RKO (cell line): ENCODE measurements around the gene CAPS.

Experiments used
- DNase-seq: peaks from one replicate; pipeline ENCODE4 v3.0.0-alpha.2; 2016; ENCODE audit warnings: low spot score

CAPS gene

DNA sequence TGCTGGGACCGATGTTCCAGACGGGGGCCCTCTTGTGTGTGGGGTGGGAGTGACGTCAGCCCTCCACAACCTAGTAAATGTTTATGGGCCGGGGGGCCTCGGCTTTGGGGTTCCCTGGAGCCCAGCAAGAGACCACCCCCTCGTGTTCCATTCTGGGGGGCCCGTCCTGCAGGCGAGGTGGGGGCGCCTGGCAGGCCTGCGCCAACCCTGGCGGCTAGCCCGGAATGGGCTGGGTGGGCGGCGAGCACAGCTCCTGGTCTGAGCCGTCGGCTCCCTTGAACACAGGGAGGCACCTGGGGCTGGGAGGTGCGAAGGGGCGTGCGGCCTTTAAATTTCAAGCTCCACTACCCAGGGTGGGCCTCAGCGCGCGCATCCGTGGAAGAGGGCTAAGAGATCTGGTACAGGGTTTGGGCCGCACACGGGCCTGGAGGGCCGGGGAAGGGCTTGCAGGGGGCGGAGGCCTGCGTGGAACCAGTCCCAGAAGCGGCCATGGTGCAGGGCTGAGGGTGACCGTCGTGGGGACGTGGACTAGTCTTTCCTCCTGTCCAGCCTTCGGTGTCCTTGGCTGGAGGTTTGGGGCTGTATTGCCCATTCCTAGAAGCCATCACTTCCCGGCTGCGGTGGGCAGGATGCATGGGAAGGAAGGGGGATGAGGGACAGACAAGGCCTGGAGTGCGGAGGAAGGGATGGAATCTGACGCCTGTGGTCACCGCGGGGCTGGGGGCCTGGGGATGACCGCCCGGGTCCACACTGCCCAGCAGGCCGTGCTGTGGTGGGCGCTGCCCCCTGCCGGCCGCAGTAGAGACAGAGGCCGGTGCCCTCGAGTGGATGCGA, 21.9 kb upstream of the CAPS start:
- no peak for DNase-seq

DNA sequence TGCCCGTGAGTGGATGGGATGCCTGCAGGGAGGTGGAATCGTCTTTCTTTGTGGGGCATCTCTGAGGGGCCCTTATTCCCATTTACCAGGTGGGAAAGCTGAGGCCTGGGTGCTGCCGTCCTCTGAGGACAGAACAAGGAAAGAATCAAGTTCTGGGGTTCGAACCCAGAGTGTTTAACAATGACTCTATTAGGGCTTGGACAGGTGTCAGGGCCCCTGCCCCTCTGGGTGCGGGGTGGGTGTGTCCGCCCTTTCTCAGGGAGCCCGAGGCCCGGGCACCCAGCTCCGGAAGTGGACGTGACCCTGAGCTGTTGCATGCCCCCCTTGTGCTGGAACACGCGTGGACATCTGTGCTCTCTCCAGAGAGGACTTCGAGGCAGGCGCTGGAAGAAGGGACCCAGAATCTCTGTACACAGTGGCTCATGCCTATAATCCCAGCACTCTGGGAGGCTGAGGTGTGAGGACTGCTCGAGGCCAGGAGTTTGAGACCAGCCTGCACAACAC, 21.2 kb upstream of the CAPS start:
- no peak for DNase-seq

DNA sequence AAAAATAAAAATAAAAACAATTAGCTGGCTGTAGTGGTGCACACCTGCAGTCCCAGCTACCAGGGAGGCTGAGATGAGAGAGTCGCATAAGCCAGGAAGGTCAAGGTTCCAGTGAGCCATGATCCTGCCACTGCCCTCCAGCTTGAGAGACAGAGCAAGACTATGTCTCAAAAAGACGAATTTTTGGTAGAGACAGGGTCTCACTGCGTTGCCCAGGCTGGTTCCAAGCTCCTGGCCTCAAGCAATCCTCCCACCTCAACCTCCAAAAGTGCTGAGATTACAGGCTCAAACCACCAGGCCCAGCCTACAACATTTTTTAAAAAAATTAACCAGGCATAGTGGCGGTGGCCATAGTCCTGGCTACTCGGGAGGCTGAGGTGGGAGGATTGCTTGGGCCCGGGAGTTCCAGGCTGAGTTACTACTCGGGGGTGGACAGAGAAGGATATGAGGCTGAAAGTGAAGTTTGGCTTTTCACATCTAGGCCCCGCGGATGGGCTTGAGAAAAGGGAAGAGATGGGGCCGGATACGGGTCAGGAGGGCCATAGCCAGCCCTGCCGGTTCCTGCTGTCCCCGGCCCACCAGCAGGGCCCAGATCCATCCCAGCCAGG, 20.7 kb upstream of the CAPS start:
- no peak for DNase-seq

DNA sequence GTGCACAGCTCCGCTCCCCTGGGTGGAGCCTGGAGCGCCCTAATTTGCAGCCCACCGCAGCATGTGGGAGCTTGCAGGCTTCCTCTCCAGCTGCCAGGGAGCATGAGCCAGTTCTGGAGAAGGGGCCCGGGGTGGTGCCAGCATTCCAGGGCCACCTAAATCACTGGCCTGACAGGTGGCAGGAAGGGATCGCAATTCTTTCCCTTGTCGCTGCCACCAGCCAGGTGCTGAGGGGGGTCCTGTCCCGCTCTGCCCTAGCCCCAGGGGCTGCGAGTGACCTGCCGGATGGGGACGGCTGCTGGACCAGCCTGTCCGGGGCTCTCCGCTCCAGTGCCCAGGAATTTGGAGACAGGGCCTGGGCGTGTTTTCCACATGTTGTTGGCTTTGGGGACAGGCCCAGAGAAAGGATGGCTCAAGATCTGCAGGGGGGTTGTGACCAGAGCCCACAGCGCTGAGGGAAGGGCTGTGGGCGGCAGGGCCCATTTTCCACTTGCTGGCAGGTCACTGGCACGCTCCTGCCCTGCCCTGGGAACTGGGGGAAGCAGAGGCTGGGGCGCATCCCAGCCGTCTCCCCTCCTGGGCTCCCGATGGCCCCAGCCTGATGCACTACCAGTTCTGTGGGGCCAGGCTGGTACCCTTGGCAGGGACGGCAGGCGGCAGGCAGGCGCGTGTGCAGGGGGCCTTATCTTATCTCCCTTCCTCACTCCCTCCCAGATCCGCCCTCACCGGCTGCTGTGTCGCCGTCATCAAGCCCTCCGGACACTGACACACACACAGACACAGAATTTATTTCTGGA, 19.9 kb upstream of the CAPS start:
- DNase-seq, result no peak

DNA sequence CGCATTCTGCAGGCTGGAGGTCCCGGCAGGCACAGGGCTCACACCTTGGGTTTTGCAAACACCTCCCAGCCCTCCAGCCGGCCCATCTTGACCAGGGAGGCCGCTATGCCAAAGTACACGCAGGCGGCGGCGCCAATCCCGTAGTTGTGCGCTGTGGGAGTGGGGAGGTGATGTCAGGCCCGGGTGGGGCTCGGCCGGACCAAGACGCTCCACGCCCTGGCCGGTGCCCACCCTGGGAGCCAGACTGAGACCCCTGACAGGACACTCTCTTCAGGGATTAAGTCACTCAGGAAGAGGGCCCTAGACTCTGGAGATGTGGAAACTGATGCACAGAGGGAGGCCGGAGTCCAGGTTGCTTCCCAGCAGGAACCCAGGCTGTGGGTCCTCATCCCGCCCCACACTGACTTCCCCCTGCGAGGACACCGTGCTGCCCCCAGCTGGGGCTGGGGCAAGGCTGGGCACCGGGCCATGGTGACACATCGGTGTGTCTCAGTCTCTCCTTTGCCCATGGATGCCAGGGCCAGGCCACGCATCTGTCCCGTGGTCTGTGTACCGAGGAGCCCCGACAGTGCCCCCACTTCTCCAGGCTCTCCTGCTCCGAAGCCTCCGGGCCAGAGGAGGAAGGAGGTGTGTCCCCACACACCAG, 19.2 kb upstream of the CAPS start:
- no peak for DNase-seq

DNA sequence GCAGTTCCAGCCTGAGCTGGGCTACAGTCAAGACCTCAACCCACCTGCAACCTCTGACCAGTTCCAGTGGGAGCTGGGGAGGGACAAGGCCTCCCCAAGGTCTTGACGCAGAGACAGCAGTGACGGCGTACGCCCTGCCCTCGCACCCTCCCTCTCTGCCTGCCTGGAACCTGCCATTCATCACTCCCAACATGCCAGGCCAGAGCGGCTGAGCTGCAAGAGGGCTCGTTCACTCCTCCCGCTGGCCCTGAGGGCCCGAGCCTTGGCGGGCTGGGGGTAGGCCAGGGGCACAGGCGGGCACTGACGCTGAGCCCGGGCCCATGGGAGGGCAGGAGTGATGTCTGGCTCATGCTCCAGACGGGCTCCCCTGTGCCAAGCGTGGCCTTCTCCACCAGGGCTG, 18.6 kb upstream of the CAPS start:
- no peak for DNase-seq

DNA sequence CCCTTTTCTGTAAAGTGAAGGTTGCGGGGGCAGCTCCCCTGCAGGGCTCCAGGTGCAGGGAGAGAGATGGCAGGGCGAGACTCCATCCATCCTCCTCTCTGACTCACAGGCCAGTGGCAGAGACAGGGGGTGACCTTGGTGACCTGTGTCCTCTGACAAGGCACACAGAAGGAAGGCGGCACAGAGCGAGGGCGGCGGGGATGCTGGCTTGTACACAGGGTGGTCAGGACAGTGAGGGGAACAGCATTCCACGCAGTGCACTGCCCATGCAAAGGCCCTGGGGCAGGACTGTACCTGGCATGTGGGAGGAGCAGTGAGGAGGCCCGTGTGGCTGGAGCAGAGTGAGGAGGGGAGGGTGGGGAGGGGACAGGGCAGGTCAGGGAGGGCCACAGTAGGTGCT, 18.2 kb upstream of the CAPS start:
- no peak for DNase-seq

DNA sequence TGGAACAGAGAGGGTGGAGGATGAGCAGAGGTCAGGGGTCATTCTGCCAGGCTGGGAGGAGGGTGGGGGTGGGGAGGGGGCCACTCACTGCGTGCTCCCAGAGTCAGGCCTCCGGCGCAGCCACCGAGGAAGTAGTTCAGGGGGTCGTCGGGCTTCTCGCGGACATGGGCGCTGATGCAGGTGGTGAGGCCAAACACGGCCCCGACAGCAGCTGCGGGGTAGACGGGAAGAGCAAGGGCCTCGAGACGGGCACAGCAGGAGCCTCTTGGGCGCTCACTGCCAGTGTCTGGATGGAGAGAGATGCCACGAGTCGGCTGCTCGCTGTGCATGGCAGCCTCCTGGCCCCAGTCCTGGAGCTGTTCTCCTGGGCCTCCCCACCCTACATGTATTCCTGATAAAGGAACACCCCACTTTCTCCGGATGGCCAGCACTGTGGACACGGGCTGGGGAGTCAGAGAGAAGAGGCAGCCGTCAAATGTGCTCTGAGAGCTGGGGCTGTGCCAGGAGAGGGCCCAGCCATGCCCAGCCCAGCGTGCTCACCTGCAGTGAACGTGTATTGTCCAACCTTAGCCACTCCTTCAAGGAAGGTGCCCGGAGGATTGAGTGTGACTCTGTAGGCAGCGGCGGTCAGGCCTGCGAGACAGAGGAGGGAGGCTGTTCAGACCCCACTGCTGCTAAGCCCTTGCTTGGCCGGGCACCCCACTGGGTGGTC, 17.5 kb upstream of the CAPS start:
- DNase-seq, result no peak

DNA sequence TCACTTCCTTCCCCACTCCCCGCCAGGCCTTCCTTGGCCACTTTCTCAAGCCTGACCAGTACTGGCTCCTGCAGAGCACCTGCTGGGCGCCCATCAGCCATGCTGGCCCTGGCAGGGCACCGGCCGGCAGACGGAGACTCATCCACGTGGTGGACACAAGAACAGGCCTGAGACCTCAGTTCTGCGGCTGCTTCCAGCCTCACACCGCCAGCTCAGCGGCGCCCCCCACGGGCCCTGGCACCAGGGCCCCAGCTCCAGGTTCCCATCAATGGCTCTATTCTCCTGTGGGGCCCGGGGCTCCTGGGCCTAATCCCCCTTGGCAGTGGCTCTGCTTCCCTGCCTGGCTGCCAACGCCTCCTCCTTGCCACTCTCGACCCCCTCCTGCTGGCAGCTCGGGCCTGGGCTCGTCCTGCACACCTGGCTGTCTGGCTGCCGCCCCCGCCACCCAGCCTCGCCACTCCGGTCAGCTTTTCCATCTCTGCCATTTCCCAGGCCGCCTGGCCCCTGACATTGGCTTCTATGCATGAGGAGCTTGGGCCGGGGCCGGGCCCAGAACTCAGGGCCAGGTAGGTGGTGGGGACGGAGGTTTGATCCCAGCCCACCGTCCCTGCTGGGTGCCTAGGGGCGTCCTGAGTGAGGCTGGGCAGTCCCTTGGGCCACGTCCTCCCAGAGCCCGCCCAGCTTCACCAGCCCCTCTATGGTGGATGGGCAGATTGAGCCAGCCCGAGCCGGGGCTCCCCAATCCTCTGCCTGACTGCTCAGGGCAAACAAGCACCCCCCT, 16.7 kb upstream of the CAPS start:
- DNase-seq, result no peak

DNA sequence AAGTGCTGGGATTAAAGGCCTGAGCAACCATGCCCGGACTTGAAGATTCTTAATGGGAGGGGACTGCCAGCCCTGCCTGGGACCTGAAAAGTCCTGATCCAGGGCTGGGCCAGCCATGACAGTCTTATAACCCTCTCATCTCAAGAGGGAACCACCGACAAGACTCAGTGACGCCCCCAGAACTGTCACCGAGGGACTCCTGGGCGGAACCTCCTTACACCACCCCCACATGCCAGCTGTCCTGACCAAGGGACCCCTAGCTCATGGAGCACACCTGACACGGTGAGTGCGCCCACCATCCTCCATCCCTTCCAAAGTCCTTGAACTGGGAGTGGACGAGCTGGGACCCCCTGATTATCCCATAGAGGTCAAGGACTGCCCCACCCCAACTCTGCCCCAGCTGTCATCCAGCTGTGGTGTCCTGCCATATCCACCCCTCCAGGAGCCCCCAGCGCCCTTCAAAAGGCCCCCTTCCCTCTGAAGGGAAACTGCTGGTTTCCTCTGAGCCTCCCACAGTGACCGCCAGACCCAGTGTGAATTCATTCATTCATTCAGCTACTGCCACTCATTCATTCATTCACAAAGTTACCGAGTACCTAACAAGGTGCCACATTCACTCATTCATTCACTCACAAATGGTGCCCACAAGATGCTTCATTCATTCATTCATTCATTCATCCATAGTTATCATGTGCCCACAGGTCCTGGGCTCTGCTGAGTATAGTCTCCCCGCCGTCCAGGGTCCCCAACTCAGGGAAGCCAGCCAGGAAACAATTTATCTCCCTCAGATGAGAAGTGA, 14.1 kb upstream of the CAPS start:
- DNase-seq, result no peak

DNA sequence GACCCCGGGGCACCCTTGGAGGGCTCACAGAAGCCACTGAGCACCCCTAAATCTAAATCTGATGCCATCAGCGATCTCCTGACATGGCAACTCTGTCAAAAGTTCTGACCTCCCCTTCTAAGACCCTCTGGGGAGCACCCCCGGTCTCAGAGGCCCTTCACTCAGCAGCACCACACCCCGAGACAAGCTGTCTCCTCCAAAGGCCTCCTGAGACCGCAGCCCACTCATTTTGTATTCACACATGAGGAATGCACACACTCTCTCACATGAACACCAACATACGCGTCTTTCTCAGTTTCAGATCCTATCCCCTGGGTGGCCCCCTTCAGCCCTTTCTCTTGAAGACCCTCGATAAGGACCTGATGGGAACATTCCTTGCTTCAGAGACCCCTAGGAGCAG, 13.1 kb upstream of the CAPS start:
- DNase-seq, result no peak

DNA sequence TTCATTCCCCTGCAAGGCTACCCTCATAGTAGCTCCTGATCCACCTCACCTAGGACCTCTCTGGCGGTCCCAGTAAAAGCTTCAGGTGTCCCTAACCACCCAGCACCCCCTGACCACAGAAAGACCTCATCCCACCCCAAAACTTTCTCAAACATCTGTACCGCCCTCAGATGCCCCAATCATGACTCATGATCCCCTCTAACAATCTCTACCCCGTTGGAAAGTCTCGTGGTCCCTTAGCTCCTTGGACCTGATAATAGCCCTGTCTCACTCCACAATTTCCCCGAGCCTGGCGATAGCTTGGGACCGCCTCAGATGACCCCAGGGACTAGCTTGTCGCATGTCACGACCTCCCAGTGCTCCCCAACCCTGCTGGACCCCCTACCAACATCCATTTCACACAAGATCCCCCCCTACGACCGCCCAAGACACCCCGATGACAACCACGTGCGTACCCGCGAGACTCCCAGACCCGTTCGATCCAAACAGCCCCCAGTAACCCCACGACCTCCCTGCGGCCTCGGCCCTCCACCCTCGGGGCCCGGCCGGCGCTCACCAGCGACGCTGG, 10.9 kb upstream of the CAPS start:
- peak; percentile 66 for DNase-seq

DNA sequence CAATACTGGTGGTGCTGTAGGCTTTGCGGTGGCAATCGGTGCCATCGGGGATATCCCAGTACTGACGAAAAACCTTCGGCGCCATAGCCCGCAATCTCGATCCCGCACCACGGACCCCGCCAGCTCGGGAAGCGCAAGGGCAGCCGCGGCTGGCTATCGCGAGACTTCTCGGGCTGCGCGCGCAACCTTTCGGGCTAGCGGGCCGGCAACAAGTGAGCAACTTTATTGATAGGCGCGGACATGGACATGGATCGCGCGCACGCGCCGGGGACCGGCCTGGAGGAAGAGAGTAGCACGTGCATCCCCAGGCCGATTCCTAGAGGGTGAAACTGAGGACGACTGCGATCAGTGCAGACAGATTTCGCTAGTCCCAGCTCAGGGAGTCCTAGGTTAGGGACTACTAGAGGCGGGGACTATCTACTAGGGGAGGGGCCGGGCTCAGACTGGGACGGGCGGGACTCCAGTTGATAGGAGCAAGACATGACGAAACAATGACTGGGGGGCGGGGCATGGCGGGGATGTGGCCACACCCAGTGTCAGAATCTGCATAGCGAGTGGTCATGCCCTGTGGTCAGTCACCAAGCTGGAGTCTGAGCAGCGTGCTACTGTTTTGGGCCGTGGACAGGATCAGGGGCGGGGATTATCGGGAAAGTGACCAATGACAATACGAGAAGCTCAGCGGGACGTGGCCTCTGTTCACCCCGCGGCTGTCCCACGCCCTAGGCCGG, 10.3 kb upstream of the CAPS start, which contains the start of gene NDUFA11:
Gene NDUFA11, minus strand, starts transcription at position 167 of the 728 bp plus-strand sequence. Its CDS starts 82 bp downstream, at position 85.
- peak; percentile 95 for DNase-seq

DNA sequence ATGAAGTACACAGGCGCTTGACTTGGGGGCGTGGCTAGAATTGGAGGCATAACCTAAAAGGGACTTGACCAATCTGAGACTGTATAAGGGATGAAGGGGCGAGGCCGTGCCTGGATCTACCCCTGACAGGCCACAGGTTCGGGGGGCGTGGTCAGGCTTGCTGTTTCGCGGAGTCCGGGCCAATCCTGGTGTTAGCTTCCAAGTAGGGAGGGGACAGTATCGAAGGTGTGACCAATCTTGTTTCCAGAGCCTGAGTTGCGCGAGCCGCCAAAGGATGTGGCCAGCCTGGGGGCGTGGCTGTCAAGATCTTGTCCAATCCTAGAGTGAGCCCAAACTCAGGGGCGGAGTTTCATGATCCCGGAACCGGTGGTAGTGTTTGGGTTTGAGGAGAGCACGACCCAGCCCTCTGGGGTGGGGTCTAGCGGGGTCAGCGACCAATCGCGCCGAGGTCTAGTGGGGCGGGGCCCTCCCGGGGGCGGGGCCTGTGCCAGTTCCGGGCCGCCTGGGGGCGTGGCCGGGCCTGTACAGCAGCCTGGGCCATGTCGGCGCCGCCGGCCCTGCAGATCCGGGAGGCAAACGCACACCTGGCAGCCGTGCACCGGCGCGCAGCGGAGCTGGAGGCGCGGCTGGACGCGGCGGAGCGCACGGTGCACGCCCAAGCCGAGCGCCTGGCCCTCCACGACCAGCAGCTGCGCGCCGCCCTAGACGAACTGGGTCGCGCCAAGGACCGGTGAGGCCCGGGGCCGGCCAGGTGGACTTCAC, 9.5 kb upstream of the CAPS start, which contains the start of gene VMAC:
Gene VMAC, plus strand, starts transcription at position 521 of the 762 bp plus-strand sequence. Its CDS starts 19 bp downstream, at position 540.
- DNase-seq, result peak; percentile 100

DNA sequence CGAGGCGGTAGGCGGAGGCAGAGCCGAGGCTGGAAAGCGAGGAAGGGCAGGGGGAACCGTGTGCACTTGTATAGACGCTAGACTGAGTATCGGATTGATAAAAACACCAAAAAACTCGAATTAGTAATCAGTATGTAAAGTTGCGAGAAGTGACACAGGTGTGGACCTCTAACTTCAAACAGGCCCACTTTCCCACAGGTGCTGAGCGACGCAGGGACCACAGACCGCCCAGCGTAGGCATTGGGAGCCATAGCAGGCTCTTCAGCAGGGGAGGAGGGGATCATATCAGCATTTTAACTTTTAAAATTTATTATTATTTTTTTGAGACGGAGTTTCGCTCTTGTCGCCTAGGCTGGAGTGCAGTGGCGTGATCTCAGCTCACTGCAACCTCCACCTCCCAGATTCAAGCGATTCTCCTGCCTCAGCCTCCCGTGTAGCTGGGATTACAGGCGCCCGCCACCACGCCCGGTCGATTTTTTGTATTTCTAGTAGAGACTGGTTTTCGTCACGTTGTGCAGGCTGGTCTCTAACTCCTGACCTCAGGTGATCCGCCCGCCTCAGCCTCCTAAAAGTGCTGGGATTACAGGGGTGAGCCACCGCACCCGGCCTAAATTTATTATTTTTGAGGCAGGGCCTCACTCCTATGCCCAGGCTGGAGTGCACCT, 8.8 kb upstream of the CAPS start:
- no peak for DNase-seq

DNA sequence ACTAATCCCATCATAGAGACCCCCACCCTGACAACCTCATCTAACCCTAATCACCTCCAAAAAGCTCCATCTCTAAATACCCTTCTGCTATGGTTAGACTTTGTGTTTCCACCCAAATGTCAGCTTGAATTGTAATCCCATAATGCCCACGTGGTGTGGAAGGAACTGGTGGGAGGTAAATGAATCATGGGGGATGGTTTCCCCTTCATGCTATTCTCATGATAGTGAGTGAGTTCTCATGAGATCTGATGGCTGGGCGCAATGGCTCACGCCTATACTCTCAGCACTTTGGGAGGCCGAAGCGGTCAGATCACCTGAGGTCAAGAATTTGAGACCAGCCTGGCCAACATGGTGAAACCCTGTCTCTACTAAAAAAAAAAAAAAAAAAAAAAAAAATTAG, 6.8 kb upstream of the CAPS start:
- DNase-seq, result no peak

DNA sequence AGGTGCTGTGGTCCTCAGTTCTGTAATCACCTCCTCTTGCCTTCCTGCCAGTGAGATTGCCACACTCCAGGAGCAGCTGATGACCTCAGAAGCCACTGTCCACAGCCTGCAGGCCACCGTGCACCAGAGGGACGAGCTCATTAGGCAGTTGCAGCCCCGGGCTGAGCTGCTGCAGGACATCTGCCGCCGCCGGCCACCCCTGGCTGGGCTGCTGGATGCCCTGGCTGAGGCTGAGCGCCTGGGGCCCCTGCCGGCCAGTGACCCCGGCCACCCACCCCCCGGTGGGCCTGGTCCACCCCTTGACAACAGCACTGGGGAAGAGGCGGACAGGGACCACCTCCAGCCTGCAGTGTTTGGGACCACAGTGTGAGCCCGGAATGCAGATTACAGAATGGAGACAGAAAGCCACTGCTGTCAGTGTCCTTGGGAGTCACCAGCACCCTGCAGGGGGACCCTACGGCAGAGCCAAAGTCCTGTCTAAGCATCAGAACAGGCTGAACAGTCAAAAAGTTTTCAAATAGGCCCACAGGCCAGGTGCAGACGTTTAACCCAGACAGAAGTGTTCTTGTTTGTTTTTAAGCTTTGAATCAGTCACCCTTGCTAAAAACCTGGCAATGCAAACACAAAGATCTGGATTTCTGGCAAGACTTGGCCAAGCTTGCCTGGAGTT, 5.1 kb upstream of the CAPS start:
- DNase-seq, result no peak
